Measurements from ENCODE around the gene KRT3. TPM values are rescaled to one million over a fixed set of nuclear protein-coding genes. Genes with fewer than 3 reads are reported as not detected.

Gene KRT3
- total RNA-seq, 1 donor from 2014 or later = not detected

DNA sequence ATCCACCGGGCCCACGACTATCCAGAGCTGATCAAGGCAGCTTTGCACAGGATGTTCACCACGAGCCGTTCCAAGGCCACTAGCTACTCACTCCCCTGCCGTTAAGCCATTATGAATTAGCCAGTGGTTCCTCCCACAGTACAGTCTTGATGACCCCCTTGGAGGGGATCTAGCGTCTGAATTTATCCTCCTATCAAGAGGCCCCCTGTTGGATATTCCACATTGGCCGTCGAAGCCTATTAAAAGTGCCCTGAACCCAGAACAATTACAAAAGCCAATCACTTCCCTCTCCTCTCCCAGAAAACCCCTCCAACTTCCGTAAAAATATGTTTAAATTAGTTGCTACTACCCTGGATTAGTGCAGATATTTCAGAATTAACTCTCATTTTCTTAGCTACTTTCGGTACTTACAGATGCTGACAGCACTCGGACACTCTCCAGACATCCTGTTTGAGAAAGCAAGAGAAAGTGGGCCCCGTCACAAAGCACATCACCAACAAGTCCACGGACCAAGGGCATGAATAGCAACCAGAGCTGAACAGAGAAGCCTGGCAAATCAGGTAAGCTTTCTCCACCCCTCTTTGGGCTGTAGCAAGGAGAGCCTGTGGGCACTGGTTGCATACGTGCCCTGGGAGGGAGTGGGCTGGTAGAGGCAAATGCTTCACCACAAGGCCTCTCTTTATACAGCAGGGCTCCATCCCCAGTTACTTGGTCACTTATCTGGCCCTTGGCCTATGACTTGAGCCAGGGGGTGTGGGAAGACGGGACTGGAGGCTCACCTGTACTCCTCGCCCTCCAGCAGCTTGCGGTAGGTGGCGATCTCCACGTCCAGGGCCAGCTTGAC is 5.3 kb downstream of the KRT3 start:
- H3K36me3 Mint-ChIP-seq (ENCODE audit: unreplicated experiment) = no peaks in the 10 kb centered on the region
- H3K9me3 Mint-ChIP-seq (ENCODE audit: unreplicated experiment) = no peaks in the 10 kb centered on the region
- no peak for DNase-seq
- no peaks in the 10 kb centered on the region for H3K4me1 Mint-ChIP-seq (ENCODE audit: low read depth, unreplicated experiment)
- TF ChIP-seq, protein P1, sequence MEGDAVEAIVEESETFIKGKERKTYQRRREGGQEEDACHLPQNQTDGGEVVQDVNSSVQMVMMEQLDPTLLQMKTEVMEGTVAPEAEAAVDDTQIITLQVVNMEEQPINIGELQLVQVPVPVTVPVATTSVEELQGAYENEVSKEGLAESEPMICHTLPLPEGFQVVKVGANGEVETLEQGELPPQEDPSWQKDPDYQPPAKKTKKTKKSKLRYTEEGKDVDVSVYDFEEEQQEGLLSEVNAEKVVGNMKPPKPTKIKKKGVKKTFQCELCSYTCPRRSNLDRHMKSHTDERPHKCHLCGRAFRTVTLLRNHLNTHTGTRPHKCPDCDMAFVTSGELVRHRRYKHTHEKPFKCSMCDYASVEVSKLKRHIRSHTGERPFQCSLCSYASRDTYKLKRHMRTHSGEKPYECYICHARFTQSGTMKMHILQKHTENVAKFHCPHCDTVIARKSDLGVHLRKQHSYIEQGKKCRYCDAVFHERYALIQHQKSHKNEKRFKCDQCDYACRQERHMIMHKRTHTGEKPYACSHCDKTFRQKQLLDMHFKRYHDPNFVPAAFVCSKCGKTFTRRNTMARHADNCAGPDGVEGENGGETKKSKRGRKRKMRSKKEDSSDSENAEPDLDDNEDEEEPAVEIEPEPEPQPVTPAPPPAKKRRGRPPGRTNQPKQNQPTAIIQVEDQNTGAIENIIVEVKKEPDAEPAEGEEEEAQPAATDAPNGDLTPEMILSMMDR (IDR thresholded peaks at IDR 0.05; ENCODE audit: partially characterized antibody, unreplicated experiment) = no peak
- H3K27me3 Mint-ChIP-seq (ENCODE audit: unreplicated experiment) = no peaks in the 10 kb centered on the region
- no peak overlapping the region for H3K27ac Mint-ChIP-seq (ENCODE audit: unreplicated experiment)
- no peak overlapping the region for H3K4me3 Mint-ChIP-seq (ENCODE audit: unreplicated experiment)

DNA sequence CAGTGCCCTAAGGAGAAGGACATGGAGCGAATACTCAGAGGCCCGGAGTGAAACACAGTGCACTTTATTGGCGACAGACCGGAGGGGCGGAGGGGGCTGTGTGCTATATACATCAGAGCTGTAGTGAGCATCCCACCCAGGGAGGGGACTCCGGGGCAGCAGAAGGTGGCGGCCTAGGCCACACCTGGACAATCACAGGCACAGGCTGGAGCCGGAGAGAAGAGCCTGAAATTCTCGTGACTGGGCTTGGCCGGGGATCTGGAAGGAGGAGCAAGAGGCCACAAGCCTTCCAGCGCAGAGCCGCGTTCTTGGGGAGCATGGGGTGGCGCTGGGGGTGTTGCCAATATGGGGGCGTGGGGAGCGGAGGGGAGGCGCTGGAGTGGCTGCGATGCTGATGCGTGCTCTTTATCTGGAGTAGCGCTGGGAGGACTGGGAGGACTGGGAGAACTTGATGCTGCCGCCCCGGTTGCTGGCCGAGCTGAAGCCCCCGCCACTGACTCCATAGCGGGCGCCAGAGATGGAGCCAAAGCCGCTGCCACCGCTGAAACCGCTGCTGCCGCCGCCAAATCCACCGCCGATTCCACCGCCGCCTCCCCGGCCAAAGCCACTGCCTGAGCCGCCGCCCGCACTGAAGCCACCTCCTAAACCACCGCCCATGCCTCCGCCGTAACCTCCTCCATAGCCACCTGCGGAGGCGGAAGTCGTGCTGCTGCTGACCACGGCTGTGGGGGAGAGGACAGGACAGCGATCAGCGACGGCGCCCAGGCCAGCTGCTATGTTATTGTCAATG is 6.1 kb downstream of the KRT3 start:
- DNase-seq = no peak
- Mint-ChIP-seq H3K27me3 (ENCODE audit: unreplicated experiment) (no peaks in the 10 kb centered on the region), H3K4me1 (ENCODE audit: low read depth, unreplicated experiment) (no peaks in the 10 kb centered on the region), H3K4me3 (ENCODE audit: unreplicated experiment) (no peak overlapping the region), H3K9me3 (ENCODE audit: unreplicated experiment) (no peaks in the 10 kb centered on the region), H3K36me3 (ENCODE audit: unreplicated experiment) (no peaks in the 10 kb centered on the region), H3K27ac (ENCODE audit: unreplicated experiment) (no peak overlapping the region)
- TF ChIP-seq, protein P1 (IDR thresholded peaks at IDR 0.05; ENCODE audit: partially characterized antibody, unreplicated experiment) = no peak

DNA sequence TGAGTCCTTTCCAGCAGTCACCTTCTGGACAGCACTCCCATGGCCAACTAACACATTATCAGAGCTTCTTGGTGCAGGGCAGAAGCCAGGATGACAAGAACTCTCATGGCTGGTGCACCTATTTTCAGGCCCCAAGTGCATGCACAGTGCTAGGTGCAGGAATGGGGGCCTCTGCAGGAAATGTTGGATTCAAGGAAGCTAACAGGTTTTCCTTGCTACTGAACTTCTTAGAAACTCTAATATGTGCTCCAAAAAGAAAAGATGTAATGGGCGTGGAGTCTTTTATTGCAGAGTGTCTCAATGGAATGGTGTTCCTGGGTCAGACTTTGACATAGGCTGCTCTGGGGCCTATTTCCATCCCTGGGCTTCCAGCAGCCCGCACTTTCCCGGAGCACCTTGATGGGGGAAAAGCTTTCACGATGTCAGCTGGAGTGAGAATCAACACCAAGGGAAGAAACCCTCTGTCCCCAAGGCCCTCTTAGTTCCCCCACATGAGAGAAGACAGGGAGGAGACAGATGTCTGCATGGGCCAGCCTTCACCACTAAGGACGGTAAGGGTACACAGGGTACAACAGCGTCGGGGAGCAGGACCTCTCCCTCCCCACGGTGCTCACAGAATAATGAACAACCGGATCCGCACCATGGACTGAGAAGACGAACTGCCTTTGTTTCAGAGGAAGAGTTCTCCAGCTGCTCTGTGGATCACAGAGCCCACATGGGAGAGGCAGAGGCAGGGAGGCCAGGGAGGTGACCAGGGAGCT is 6.9 kb downstream of the KRT3 start:
- Mint-ChIP-seq H3K4me1 (ENCODE audit: low read depth, unreplicated experiment) (no peaks in the 10 kb centered on the region), H3K27me3 (ENCODE audit: unreplicated experiment) (no peaks in the 10 kb centered on the region), H3K36me3 (ENCODE audit: unreplicated experiment) (no peaks in the 10 kb centered on the region), H3K4me3 (ENCODE audit: unreplicated experiment) (no peak overlapping the region), H3K27ac (ENCODE audit: unreplicated experiment) (no peak overlapping the region), H3K9me3 (ENCODE audit: unreplicated experiment) (no peaks in the 10 kb centered on the region)
- TF ChIP-seq, protein P1 (IDR thresholded peaks at IDR 0.05; ENCODE audit: partially characterized antibody, unreplicated experiment) = no peak
- DNase-seq = no peak

DNA sequence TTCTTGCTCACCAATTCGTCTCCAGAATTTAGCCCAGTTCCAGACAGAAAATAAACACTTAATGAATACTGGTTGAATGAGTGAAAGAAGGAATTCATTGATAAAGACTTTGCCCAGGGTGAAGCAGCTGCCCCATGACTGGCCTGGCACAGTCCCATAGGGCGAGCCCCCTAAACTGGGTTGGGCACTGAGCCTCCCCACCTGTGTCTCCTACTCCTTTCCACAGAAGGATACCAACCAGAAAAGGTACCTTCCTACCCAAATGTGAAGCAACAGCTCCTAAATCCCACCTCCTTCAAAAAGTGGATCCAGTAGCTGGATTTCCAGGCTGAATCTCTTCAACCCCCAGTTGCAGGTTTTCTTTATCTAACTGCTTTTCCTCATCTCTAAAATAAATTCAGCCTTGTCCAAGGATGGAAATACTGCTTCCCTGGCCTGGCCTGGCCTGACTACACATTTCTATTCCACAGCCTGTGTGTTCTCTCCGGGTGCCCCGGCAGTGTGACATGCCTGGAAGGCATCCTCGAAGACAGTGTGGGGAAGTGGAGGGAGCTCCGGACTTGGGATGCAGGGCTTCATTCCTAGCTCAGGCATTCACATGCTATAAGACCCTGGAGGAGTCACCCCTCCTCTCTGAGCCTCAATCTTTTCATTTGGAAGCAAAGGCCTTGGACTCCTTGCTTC is 7.6 kb downstream of the KRT3 start:
- H3K4me1 Mint-ChIP-seq (ENCODE audit: low read depth, unreplicated experiment) = no peaks in the 10 kb centered on the region
- H3K4me3 Mint-ChIP-seq (ENCODE audit: unreplicated experiment) = no peak overlapping the region
- DNase-seq = no peak
- TF ChIP-seq, protein P1 (IDR thresholded peaks at IDR 0.05; ENCODE audit: partially characterized antibody, unreplicated experiment) = no peak
- H3K27ac Mint-ChIP-seq (ENCODE audit: unreplicated experiment) = no peak overlapping the region
- no peaks in the 10 kb centered on the region for H3K27me3 Mint-ChIP-seq (ENCODE audit: unreplicated experiment)
- no peaks in the 10 kb centered on the region for H3K36me3 Mint-ChIP-seq (ENCODE audit: unreplicated experiment)
- H3K9me3 Mint-ChIP-seq (ENCODE audit: unreplicated experiment) = no peaks in the 10 kb centered on the region

Measured in glutamatergic neuron (in vitro differentiated cells).